HepG2 (cell line): ENCODE measurements around the gene BSG. TPM values are rescaled to one million over a fixed set of nuclear protein-coding genes. Genes with fewer than 3 reads are reported as not detected.
A peak's percentile ranks its signal among the peaks of the same experiment; 100 is the strongest.

Source experiments
- ATAC-seq: fragments of 200-7000 bp; cut with Tn5 transposase; 3 replicates; pipeline ENCODE4 v1.9.1; 2020; ENCODE audit warnings: mild to moderate bottlenecking, moderate library complexity
- BruUV-seq: library from RNA; stranded (reverse); fragments of 400-500 nt; replicated peaks from 2 replicates; lab custom pipeline; 2021; lab: Mats Ljungman, UMichigan
- CTCF ChIA-PET: fragments of 300-600 bp; formaldehyde crosslinking; extraction: SDS; loops from one replicate; lab custom pipeline; 2021; ENCODE audit warnings: low total read pairs, inconsistent platforms, low intra/inter-chr PET ratio; lab: Yijun Ruan, JAX
- POLR2A ChIA-PET: fragments of 350-600 bp; sonication (Branson Sonifier 250); formaldehyde crosslinking; loops from one replicate; lab custom pipeline; 2020; ENCODE audit warnings: antibody characterized with exemption, inconsistent platforms; lab: Yijun Ruan, JAX
- DNase-seq: peaks from one replicate; pipeline ENCODE4 v3.0.0-alpha.2; 2015; ENCODE audit warnings: low spot score
- FAIRE-seq: peaks from 3 replicates; lab custom pipeline; 2011; peaks lifted over from hg19 to GRCh38; lab: Jason Lieb, UNC
- H2AFZ ChIP-seq: one replicate; pipeline ENCODE4 v1.6.1; 2011; ENCODE audit warnings: low read length, inconsistent platforms
- H3K27ac ChIP-seq: fragments of 300-600 bp; 3 replicates; pipeline ENCODE4 v1.8.0; 2011; ENCODE audit warnings: mixed run types, mild to moderate bottlenecking, mixed read lengths, low read length, inconsistent platforms; ENCODE audit not compliant: insufficient read depth; ENCODE audit errors: extremely low read length
- H3K27me3 ChIP-seq, 2 experiments: fragments of 200-600 bp in 1 of 2; 2 replicates in 1 of 2; 3 replicates in 1 of 2; pipeline versions ENCODE4 v1.6.0 to v1.8.0; 2011; ENCODE audit warnings: low read length in 2 of 2, mild to moderate bottlenecking in 2 of 2, moderate library complexity in 2 of 2, inconsistent platforms in 1 of 2; ENCODE audit not compliant: insufficient read depth in 2 of 2, control insufficient read depth in 1 of 2
- H3K36me3 ChIP-seq, 2 experiments: fragments of 200-600 bp in 1 of 2; replicated peaks in 1 of 2; 2 replicates in 1 of 2; 3 replicates in 1 of 2; pipeline versions ENCODE4 v1.5.1 to v1.8.0; 2011; ENCODE audit warnings: low read length in 2 of 2, inconsistent platforms in 1 of 2; ENCODE audit not compliant: insufficient read depth in 2 of 2, control insufficient read depth in 1 of 2
- H3K4me1 ChIP-seq: 2 replicates; pipeline ENCODE4 v1.5.1; 2012; ENCODE audit warnings: low read length, inconsistent platforms; ENCODE audit not compliant: insufficient read depth
- H3K4me2 ChIP-seq: 2 replicates; pipeline ENCODE4 v1.6.0; 2011; ENCODE audit warnings: low read depth, low read length, inconsistent platforms
- H3K4me3 ChIP-seq, 3 experiments: fragments of 200-600 bp in 1 of 3; sonication (generic), shearing (Covaris generic) in 1 of 3; replicated peaks in 1 of 3; 2 replicates each; pipeline ENCODE4 v1.5.1; 2011 to 2016; ENCODE audit warnings: low read length in 3 of 3, inconsistent platforms in 2 of 3, low read depth in 2 of 3, mild to moderate bottlenecking in 2 of 3, control low read depth in 1 of 3, mixed read lengths in 1 of 3; ENCODE audit not compliant: insufficient read depth in 1 of 3
- H3K79me2 ChIP-seq: one replicate; pipeline ENCODE4 v1.6.1; 2011; ENCODE audit warnings: low read length, inconsistent platforms; ENCODE audit not compliant: insufficient read depth
- H3K9ac ChIP-seq: 2 replicates; pipeline ENCODE4 v1.6.0; 2011; ENCODE audit warnings: mild to moderate bottlenecking, low read depth, low read length, inconsistent platforms; ENCODE audit not compliant: insufficient read depth
- H3K9me3 ChIP-seq: 2 replicates; pipeline ENCODE4 v1.5.1; 2012; ENCODE audit warnings: mild to moderate bottlenecking, low read length
- H4K20me1 ChIP-seq: 2 replicates; pipeline ENCODE4 v1.6.0; 2011; ENCODE audit warnings: inconsistent platforms, mild to moderate bottlenecking, low read length, moderate library complexity; ENCODE audit not compliant: insufficient read depth
- ESRRA ChIP-seq: sonication (generic); formaldehyde crosslinking; IDR thresholded peaks from 2 replicates; pipeline ENCODE4 v1.5.1; 2020; ENCODE audit warnings: mild to moderate bottlenecking, low read depth, missing genetic modification reagents
- GTF3A ChIP-seq: sonication (generic); formaldehyde crosslinking; conservative IDR thresholded peaks from 2 replicates; pipeline ENCODE4 v1.4.0; 2020; ENCODE audit warnings: mild to moderate bottlenecking, missing genetic modification reagents
- MXD3 ChIP-seq: IDR thresholded peaks from 2 replicates; pipeline ENCODE4 v1.6.1; 2016; ENCODE audit warnings: mild to moderate bottlenecking, missing biosample characterization, missing genetic modification reagents
- SKI ChIP-seq: fragments of 450-650 bp; IDR thresholded peaks from one replicate; pipeline ENCODE4 v1.6.1; 2018; ENCODE audit warnings: mild to moderate bottlenecking; ENCODE audit not compliant: partially characterized antibody
- TEAD3 ChIP-seq: optimal IDR thresholded peaks from 2 replicates; pipeline ENCODE3; 2016; ENCODE audit warnings: borderline replicate concordance
- ZBTB7B ChIP-seq: sonication (generic); formaldehyde crosslinking; IDR thresholded peaks from 2 replicates; pipeline ENCODE4 v1.4.0; 2020; ENCODE audit warnings: missing genetic modification reagents
- ZEB1 ChIP-seq: IDR thresholded peaks from 2 replicates; pipeline ENCODE4 v1.6.1; 2012; ENCODE audit warnings: mild to moderate bottlenecking, low read depth, inconsistent platforms; ENCODE audit not compliant: insufficient replicate concordance
- ZFP36L1 ChIP-seq: sonication (generic); formaldehyde crosslinking; IDR thresholded peaks from 2 replicates; pipeline ENCODE4 v1.8.0; 2022; ENCODE audit warnings: mild to moderate bottlenecking, missing genetic modification reagents, moderate library complexity
- ZNF17 ChIP-seq: sonication (generic); formaldehyde crosslinking; IDR thresholded peaks from 2 replicates; pipeline ENCODE4 v1.5.0; 2020; ENCODE audit warnings: mild to moderate bottlenecking, missing genetic modification reagents
- ZNF235 ChIP-seq: sonication (generic); formaldehyde crosslinking; IDR thresholded peaks from 2 replicates; pipeline ENCODE4 v1.8.1; 2023; ENCODE audit warnings: mild to moderate bottlenecking, missing genetic modification reagents, borderline replicate concordance
- ZNF251 ChIP-seq: sonication (generic); formaldehyde crosslinking; IDR thresholded peaks from 2 replicates; pipeline ENCODE4 v1.9.0; 2021; ENCODE audit warnings: mild to moderate bottlenecking, missing genetic modification reagents
- ZNF383 ChIP-seq: sonication (generic); formaldehyde crosslinking; IDR thresholded peaks from 2 replicates; pipeline ENCODE4 v1.4.0; 2020; ENCODE audit warnings: missing genetic modification reagents, mild to moderate bottlenecking, borderline replicate concordance
- ZNF770 ChIP-seq: sonication (generic); formaldehyde crosslinking; IDR thresholded peaks from 2 replicates; pipeline ENCODE4 v1.5.0; 2020; ENCODE audit warnings: mild to moderate bottlenecking, missing genetic modification reagents
- ZNF816 ChIP-seq: sonication (generic); formaldehyde crosslinking; IDR thresholded peaks from 2 replicates; pipeline ENCODE4 v1.8.0; 2022; ENCODE audit warnings: missing genetic modification reagents, mild to moderate bottlenecking, borderline replicate concordance
- whole genome bisulfite sequencing: methylation state at CpG from one replicate; pipeline ENCODE4 v1.1.6; 2017; ENCODE audit warnings: low lambda C conversion rate; 5-methylcytosine and 5-hydroxymethylcytosine counted together
- in situ Hi-C: cut with HindIII; loops from 2 replicates; pipeline ENCODE4 v1.10.0; 2017; ENCODE audit warnings: low pct_unique_long_range_greater_than_20kb; ENCODE audit not compliant: extremely low pct_ligation_motif_present
- intact Hi-C: fragments of 100-400 bp; cut with micrococcal nuclease; formaldehyde crosslinking; loops from one replicate; pipeline ENCODE4 v1.10.0; 2022; ENCODE audit not compliant: unreplicated experiment
- polyA plus RNA-seq, 8 experiments: library from polyadenylated mRNA; depleted of rRNA in 3 of 8; stranded (reverse) in 7 of 8; unstranded in 1 of 8; fragments of >200 nt; fragmentation: Illumina TruSeq in 4 of 8; extraction: Trizol in 4 of 8; gene quantifications; 2 replicates each; pipeline versions ENCODE4 v1.2.1 to v1.2.3, GENCODE V29; 2011 to 2016; ENCODE audit warnings: low read depth in 4 of 8, missing spikeins in 1 of 8, mixed read lengths in 1 of 8; ENCODE audit not compliant: insufficient read depth in 1 of 8
- total RNA-seq, 5 experiments: library from RNA; depleted of rRNA; stranded (reverse); fragments of >200 nt; fragmentation: Illumina TruSeq; extraction: Trizol; gene quantifications; 2 replicates each; pipeline ENCODE4 v1.2.3, GENCODE V29; 2016; ENCODE audit warnings: low read depth in 1 of 5

The BSG gene
- total and polyA plus RNA-seq, 2 of the 13 experiments (the other 11 are each of a cell fraction or from before 2014, with no cell fraction given): 309 to 754 TPM

GRCh38 chr19:531753-532560 lies 40.4 kb upstream of the BSG start, which contains the start of gene CDC34 (continued):
- TF ChIP-seq ZNF17: no peak
- TF ChIP-seq ZEB1: no peak
- TF ChIP-seq ESRRA: no peak

GRCh38 chr19:532561-533363 lies 39.6 kb upstream of the BSG start:
- H3K27me3 ChIP-seq: no peaks in the 10 kb centered on the region
- in situ Hi-C loops (no loop called here), intact Hi-C loops (no loop called here)
- DNase-seq: peak; percentile 60
- peak; percentile 24 for ATAC-seq
- ChIA-PET CTCF (interaction anchor here (1.3 to 2.1 kb wide), 2 partner anchors 22 to 26 kb away, joined by 6 to 16 read pairs; partner anchors contain the start of gene TPGS1), POLR2A (interaction anchor here (0.8 to 3.7 kb wide), 12 partner anchors 9 to 206 kb away, joined by 3 to 33 read pairs (median 8); partner anchors contain the start of genes BSG and TPGS1)
- H3K9me3 ChIP-seq: no peaks in the 10 kb centered on the region
- FAIRE-seq: peak; percentile 64
- H4K20me1 ChIP-seq: peaks cover 25% of the 10 kb centered on the region; the same call in 1 of the 2 replicates
- H2AFZ ChIP-seq: no peak overlapping the region
- peak overlapping the region; percentile 81 for H3K27ac ChIP-seq
- WGBS: 1% methylated on average over 16 of the region's 47 CpGs
- H3K4me3 ChIP-seq: peak overlapping the region; percentile 97 to 98 (median 97)
- peaks cover 10 to 22% of the 10 kb centered on the region in 2 experiments; a peak in 4 of 5 replicates for H3K36me3 ChIP-seq
- peak overlapping the region; percentile 96 for H3K9ac ChIP-seq
- H3K4me2 ChIP-seq: peak overlapping the region; percentile 96
- H3K4me1 ChIP-seq: peaks cover 53% of the 10 kb centered on the region
- TSS peak; percentile 49 for BruUV-seq
- H3K79me2 ChIP-seq: peaks cover 37% of the 10 kb centered on the region
- TF ChIP-seq GTF3A (CRISPR knock-in tag) (no peak), ZNF251 (no peak), ZNF235 (no peak), ZNF770 (CRISPR knock-in tag) (0 out of 2 replicates have a peak, but pooled peaks have one; percentile 32), SKI (no peak), ZNF816 (CRISPR knock-in tag) (no peak), TEAD3 (CRISPR knock-in tag) (peak; percentile 46), ZBTB7B (CRISPR knock-in tag) (no peak), ZNF383 (CRISPR knock-in tag) (no peak), MXD3 (CRISPR knock-in tag) (no peak), ZFP36L1 (CRISPR knock-in tag) (no peak)
